H1 (cell line): ENCODE results near the gene GUCY2D. TPM values are rescaled to one million over a fixed set of nuclear protein-coding genes. Genes with fewer than 3 reads are reported as not detected.

Experiments
- CTCF ChIA-PET: fragments of 300-600 bp; sonication (Branson Sonifier 250); formaldehyde crosslinking; loops from one replicate; lab custom pipeline; 2021; ENCODE audit not compliant: partially characterized antibody; lab: Charles Lee
- POLR2A ChIA-PET: fragments of 300-600 bp; sonication (Branson Sonifier 250); formaldehyde crosslinking; loops from one replicate; lab custom pipeline; 2021; ENCODE audit warnings: inconsistent platforms; ENCODE audit not compliant: partially characterized antibody; lab: Charles Lee
- DNase-seq, 2 experiments: peaks; one replicate each; pipeline versions ENCODE4 v3.0.0 to v3.0.0-alpha.2; 2010 to 2022; ENCODE audit warnings: low spot score in 2 of 2, low read depth in 1 of 2, mixed read lengths in 1 of 2
- FAIRE-seq: peaks from 2 replicates; lab custom pipeline; 2011; peaks lifted over from hg19 to GRCh38; lab: Jason Lieb, UNC
- H2AFZ ChIP-seq: 2 replicates; pipeline ENCODE4 v1.8.1; 2012; ENCODE audit warnings: low read length, inconsistent platforms
- H2AK5ac ChIP-seq: 2 replicates; pipeline ENCODE4 v1.6.1; 2013; ENCODE audit warnings: low read depth, low read length
- H2BK120ac ChIP-seq: replicated peaks from 2 replicates; pipeline ENCODE3; 2013; ENCODE audit warnings: low read depth, low read length, inconsistent platforms
- H2BK12ac ChIP-seq: 2 replicates; pipeline ENCODE4 v1.6.1; 2013; ENCODE audit warnings: low read depth, low read length
- H2BK15ac ChIP-seq: 2 replicates; pipeline ENCODE4 v1.6.1; 2013; ENCODE audit warnings: low read length
- H2BK20ac ChIP-seq: 2 replicates; pipeline ENCODE4 v1.6.1; 2013; ENCODE audit warnings: low read length
- H2BK5ac ChIP-seq: 2 replicates; pipeline ENCODE4 v1.6.1; 2013; ENCODE audit warnings: low read depth, low read length
- H3K14ac ChIP-seq: 2 replicates; pipeline ENCODE4 v1.6.1; 2013; ENCODE audit warnings: inconsistent platforms; ENCODE audit not compliant: insufficient read length
- H3K18ac ChIP-seq: 2 replicates; pipeline ENCODE4 v1.6.1; 2013; ENCODE audit warnings: low read length; ENCODE audit errors: extremely low read depth
- H3K23ac ChIP-seq: 2 replicates; pipeline ENCODE4 v1.6.1; 2013; ENCODE audit warnings: inconsistent platforms; ENCODE audit not compliant: insufficient read length
- H3K23me2 ChIP-seq: 2 replicates; pipeline ENCODE4 v1.6.1; 2013; ENCODE audit warnings: low read depth, low read length
- H3K27ac ChIP-seq: 2 replicates; pipeline ENCODE4 v1.6.1; 2011; ENCODE audit warnings: low read depth, low read length, inconsistent platforms
- H3K27me3 ChIP-seq, 4 experiments: replicated peaks in 1 of 4; 1 replicate in 1 of 4; 2 replicates in 3 of 4; pipeline versions ENCODE4 v1.6.1 to v1.8.1; 2011 to 2013; ENCODE audit warnings: low read length in 3 of 4, mild to moderate bottlenecking in 3 of 4, inconsistent platforms in 2 of 4, mixed read lengths in 2 of 4, moderate library complexity in 1 of 4; ENCODE audit not compliant: control insufficient read depth in 3 of 4, insufficient read depth in 3 of 4; ENCODE audit errors: extremely low read depth in 1 of 4
- H3K36me3 ChIP-seq, 4 experiments: 2 replicates each; pipeline versions ENCODE4 v1.6.1 to v1.8.1; 2011 to 2013; ENCODE audit warnings: mild to moderate bottlenecking in 4 of 4, low read length in 3 of 4, moderate library complexity in 2 of 4, control low read depth in 1 of 4, inconsistent platforms in 1 of 4; ENCODE audit not compliant: insufficient read depth in 4 of 4, control insufficient read depth in 2 of 4
- H3K4ac ChIP-seq: replicated peaks from 2 replicates; pipeline ENCODE3; 2013; ENCODE audit warnings: low read length, low read depth, mixed read lengths, inconsistent platforms; ENCODE audit not compliant: insufficient read length
- H3K4me1 ChIP-seq, 4 experiments: replicated peaks in 1 of 4; 1 replicate in 1 of 4; 2 replicates in 3 of 4; pipeline versions ENCODE4 v1.6.1 to v1.8.1; 2011 to 2013; ENCODE audit warnings: low read length in 3 of 4, inconsistent platforms in 2 of 4, mixed read lengths in 1 of 4; ENCODE audit not compliant: insufficient read depth in 4 of 4, control insufficient read depth in 3 of 4
- H3K4me2 ChIP-seq, 2 experiments: 2 replicates each; pipeline versions ENCODE4 v1.6.1 to v1.8.1; 2011 to 2013; ENCODE audit warnings: low read depth in 2 of 2, low read length in 2 of 2, control low read depth in 1 of 2, inconsistent platforms in 1 of 2, mild to moderate bottlenecking in 1 of 2; ENCODE audit not compliant: insufficient read depth in 1 of 2
- H3K4me3 ChIP-seq, 4 experiments: fragments of 200-600, 300-600 bp in 1 of 4; sonication (generic), shearing (Covaris generic), sonication (Bioruptor Twin) in 1 of 4; 2 replicates each; pipeline versions ENCODE4 v1.5.1 to v1.8.1; 2011 to 2016; ENCODE audit warnings: low read length in 4 of 4, low read depth in 3 of 4, control low read depth in 2 of 4, inconsistent platforms in 2 of 4, mild to moderate bottlenecking in 2 of 4, mixed read lengths in 1 of 4, moderate library complexity in 1 of 4; ENCODE audit not compliant: insufficient read depth in 2 of 4; ENCODE audit errors: extremely low read depth in 1 of 4
- H3K56ac ChIP-seq: replicated peaks from 2 replicates; pipeline ENCODE3; 2013; ENCODE audit warnings: low read depth, mild to moderate bottlenecking, mixed read lengths, low read length, inconsistent platforms; ENCODE audit not compliant: insufficient read length
- H3K79me1 ChIP-seq: 2 replicates; pipeline ENCODE4 v1.6.1; 2013; ENCODE audit warnings: low read depth, low read length, control low read depth
- H3K79me2 ChIP-seq, 2 experiments: 2 replicates each; pipeline versions ENCODE4 v1.6.1 to v1.8.1; 2012 to 2013; ENCODE audit warnings: low read length in 2 of 2, mild to moderate bottlenecking in 2 of 2, inconsistent platforms in 1 of 2; ENCODE audit not compliant: insufficient read depth in 2 of 2, control insufficient read depth in 1 of 2
- H3K9ac ChIP-seq, 4 experiments: replicated peaks in 1 of 4; 1 replicate in 1 of 4; 2 replicates in 3 of 4; pipeline versions ENCODE4 v1.6.1 to v1.8.1; 2011 to 2013; ENCODE audit warnings: low read depth in 3 of 4, low read length in 3 of 4, control low read depth in 2 of 4, mild to moderate bottlenecking in 2 of 4, moderate library complexity in 2 of 4, inconsistent platforms in 1 of 4; ENCODE audit errors: extremely low read depth in 1 of 4
- H3K9me3 ChIP-seq, 2 experiments: 2 replicates each; pipeline versions ENCODE4 v1.6.1 to v1.8.1; 2012 to 2013; ENCODE audit warnings: mild to moderate bottlenecking in 2 of 2, moderate library complexity in 2 of 2, control low read depth in 1 of 2, inconsistent platforms in 1 of 2, low read depth in 1 of 2, low read length in 1 of 2, mixed read lengths in 1 of 2; ENCODE audit not compliant: insufficient read depth in 2 of 2
- H4K20me1 ChIP-seq, 2 experiments: replicated peaks in 1 of 2; 2 replicates each; pipeline versions ENCODE3 to v1.8.1; 2011 to 2013; ENCODE audit warnings: inconsistent platforms in 2 of 2, low read length in 2 of 2, mild to moderate bottlenecking in 1 of 2; ENCODE audit not compliant: insufficient read depth in 2 of 2, control insufficient read depth in 1 of 2
- H4K5ac ChIP-seq: 2 replicates; pipeline ENCODE4 v1.6.1; 2013; ENCODE audit warnings: low read length, low read depth, mixed read lengths, inconsistent platforms; ENCODE audit not compliant: insufficient read length
- H4K8ac ChIP-seq: 2 replicates; pipeline ENCODE4 v1.8.0; 2013; ENCODE audit warnings: mild to moderate bottlenecking, moderate library complexity, low read length, inconsistent platforms; ENCODE audit not compliant: insufficient read depth; ENCODE audit errors: extremely low read depth
- H4K91ac ChIP-seq: replicated peaks from 2 replicates; pipeline ENCODE3; 2013; ENCODE audit warnings: low read length, mixed read lengths, inconsistent platforms; ENCODE audit not compliant: insufficient read length
- EGR1 ChIP-seq: IDR thresholded peaks from 2 replicates; pipeline ENCODE4 v1.6.1; 2011; ENCODE audit warnings: low read depth, low read length, borderline replicate concordance
- EP300 ChIP-seq, 2 experiments: IDR thresholded peaks; 1 replicate in 1 of 2; 2 replicates in 1 of 2; pipeline ENCODE4 v1.6.1; 2011 to 2012; ENCODE audit warnings: low read depth in 2 of 2, low read length in 2 of 2, mild to moderate bottlenecking in 2 of 2, borderline replicate concordance in 1 of 2, inconsistent platforms in 1 of 2, moderate library complexity in 1 of 2
- EZH2 ChIP-seq: fragments of 200-600 bp; sonication (generic); IDR thresholded peaks from 2 replicates; pipeline ENCODE4 v1.7.1; 2012; ENCODE audit warnings: low read depth, mild to moderate bottlenecking, moderate library complexity, low read length, inconsistent platforms; ENCODE audit not compliant: severe bottlenecking
- KDM1A ChIP-seq: fragments of 200-600, 300-600 bp; sonication (generic); IDR thresholded peaks from 2 replicates; pipeline ENCODE4 v1.7.1; 2016; ENCODE audit warnings: mild to moderate bottlenecking, low read length, borderline replicate concordance
- MAFK ChIP-seq: IDR thresholded peaks from 2 replicates; pipeline ENCODE4 v1.6.1; 2012; ENCODE audit warnings: low read depth, mild to moderate bottlenecking, improper control_type of control experiment, low read length
- SUZ12 ChIP-seq: fragments of 200-600 bp; sonication (generic); IDR thresholded peaks from 2 replicates; pipeline ENCODE4 v1.6.1; 2012; ENCODE audit warnings: mild to moderate bottlenecking, inconsistent platforms, low read length, moderate library complexity, mixed read lengths
- ZNF274 ChIP-seq: IDR thresholded peaks from 2 replicates; pipeline ENCODE4 v1.7.0; 2012; ENCODE audit warnings: low read length, borderline replicate concordance; ENCODE audit errors: extremely low read depth
- WGBS, 2 experiments: shearing (Covaris generic) in 1 of 2; methylation state at CpG; one replicate each; pipeline versions ENCODE4 v1.1.6 to v1.1.7; 2013 to 2015; ENCODE audit warnings: low lambda C conversion rate in 2 of 2, mixed read lengths in 2 of 2, inconsistent platforms in 1 of 2, low coverage in 1 of 2, missing lambda C conversion rate in 1 of 2; ENCODE audit not compliant: insufficient replicate concordance in 2 of 2, insufficient coverage in 1 of 2, insufficient read length in 1 of 2; ENCODE audit errors: extremely low coverage in 1 of 2, missing lambda C conversion rate in 1 of 2; 5-methylcytosine and 5-hydroxymethylcytosine counted together
- polyA plus RNA-seq, 7 experiments: library from polyadenylated mRNA; depleted of rRNA in 3 of 7; stranded (reverse) in 5 of 7; unstranded in 2 of 7; fragments of >200 nt in 5 of 7; fragments of 200-250 nt in 2 of 7; gene quantifications; 1 replicate in 5 of 7; 2 replicates in 1 of 7; 4 replicates in 1 of 7; pipeline versions ENCODE4 v1.2.1 to v1.2.3, GENCODE V29; 2011 to 2013; ENCODE audit warnings: missing spikeins in 2 of 7, mixed read lengths in 2 of 7
- total RNA-seq: library from RNA; stranded (reverse); fragmentation: NEBNext Ultra II Directional; extraction: Animal tissue kit (Norgen Biotek cat#: 25700); gene quantifications from 2 replicates; pipeline ENCODE4 v1.2.1, GENCODE V29; 2021
- TF ChIP-seq, protein P1 (sequence below): IDR thresholded peaks from 2 replicates; pipeline ENCODE4 v1.6.1; 2011; ENCODE audit warnings: low read depth, mild to moderate bottlenecking, low read length; ENCODE audit not compliant: insufficient read depth
- TF ChIP-seq, protein P2 (sequence below): IDR thresholded peaks from 2 replicates; pipeline ENCODE4 v1.6.1; 2011; ENCODE audit warnings: low read length, improper control_type of control experiment
- TF ChIP-seq, protein P3 (sequence below): IDR thresholded peaks from 2 replicates; pipeline ENCODE4 v1.6.1; 2012; ENCODE audit warnings: low read length, inconsistent platforms

Gene GUCY2D
- total and polyA plus RNA-seq, 2 of the 8 experiments (the other 6 are each of a cell fraction or from before 2014, with no cell fraction given) = 0.20 to 0.48 TPM

- Histone ChIP-seq H2BK5ac (no peak overlapping the region), H3K9ac (no peak overlapping the region), H3K23me2 (no peaks in the 10 kb centered on the region), H3K9me3 (no peaks in the 10 kb centered on the region), H2BK120ac (no peak overlapping the region), H3K4me3 (no peak overlapping the region), H3K4me1 (no peaks in the 10 kb centered on the region), H2BK15ac (no peak overlapping the region), H3K4ac (no peak overlapping the region), H2BK12ac (no peak overlapping the region), H3K79me1 (no peaks in the 10 kb centered on the region), H2AFZ (no peak overlapping the region), H4K20me1 (no peaks in the 10 kb centered on the region), H3K18ac (no peak overlapping the region), H3K79me2 (no peaks in the 10 kb centered on the region), H2BK20ac (no peak overlapping the region), H3K56ac (no peak overlapping the region), H3K36me3 (no peaks in the 10 kb centered on the region), H3K23ac (no peak overlapping the region), H3K27me3 (no peaks in the 10 kb centered on the region; a peak in 2 of 7 replicates), H4K5ac (no peak overlapping the region), H3K4me2 (no peak overlapping the region), H3K27ac (no peak overlapping the region), H4K91ac (no peak overlapping the region), H4K8ac (no peak overlapping the region), H3K14ac (no peak overlapping the region), H2AK5ac (no peak overlapping the region)
- POLR2A ChIA-PET = interaction anchor here (1.6 kb wide), 1 partner anchor 142 kb away, joined by 4 read pairs; no protein-coding TSS in a partner anchor
- WGBS, 2 experiments = 88% methylated on average over 6 of the region's 6 CpGs; no CpG with 5 or more reads in 1 of the 2 experiments
- no peak for FAIRE-seq
- CTCF ChIA-PET = interaction anchor here (1.1 to 8.4 kb wide), 7 partner anchors 10 to 255 kb away, joined by 3 to 43 read pairs (median 3); no protein-coding TSS in a partner anchor
- DNase-seq = no peak
- TF ChIP-seq EP300 (IDR thresholded peaks at IDR 0.05; ENCODE audit: borderline replicate concordance in 1 of 2, low read depth in 2 of 2, low read length in 2 of 2) (no peak), EZH2 (no peak), SUZ12 (no peak), EGR1 (no peak), MAFK (no peak), ZNF274 (no peak), KDM1A (no peak)
- TF ChIP-seq, protein P1, sequence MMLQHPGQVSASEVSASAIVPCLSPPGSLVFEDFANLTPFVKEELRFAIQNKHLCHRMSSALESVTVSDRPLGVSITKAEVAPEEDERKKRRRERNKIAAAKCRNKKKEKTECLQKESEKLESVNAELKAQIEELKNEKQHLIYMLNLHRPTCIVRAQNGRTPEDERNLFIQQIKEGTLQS = no peak
- TF ChIP-seq, protein P2, sequence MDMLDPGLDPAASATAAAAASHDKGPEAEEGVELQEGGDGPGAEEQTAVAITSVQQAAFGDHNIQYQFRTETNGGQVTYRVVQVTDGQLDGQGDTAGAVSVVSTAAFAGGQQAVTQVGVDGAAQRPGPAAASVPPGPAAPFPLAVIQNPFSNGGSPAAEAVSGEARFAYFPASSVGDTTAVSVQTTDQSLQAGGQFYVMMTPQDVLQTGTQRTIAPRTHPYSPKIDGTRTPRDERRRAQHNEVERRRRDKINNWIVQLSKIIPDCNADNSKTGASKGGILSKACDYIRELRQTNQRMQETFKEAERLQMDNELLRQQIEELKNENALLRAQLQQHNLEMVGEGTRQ = no peak
- TF ChIP-seq, protein P3, sequence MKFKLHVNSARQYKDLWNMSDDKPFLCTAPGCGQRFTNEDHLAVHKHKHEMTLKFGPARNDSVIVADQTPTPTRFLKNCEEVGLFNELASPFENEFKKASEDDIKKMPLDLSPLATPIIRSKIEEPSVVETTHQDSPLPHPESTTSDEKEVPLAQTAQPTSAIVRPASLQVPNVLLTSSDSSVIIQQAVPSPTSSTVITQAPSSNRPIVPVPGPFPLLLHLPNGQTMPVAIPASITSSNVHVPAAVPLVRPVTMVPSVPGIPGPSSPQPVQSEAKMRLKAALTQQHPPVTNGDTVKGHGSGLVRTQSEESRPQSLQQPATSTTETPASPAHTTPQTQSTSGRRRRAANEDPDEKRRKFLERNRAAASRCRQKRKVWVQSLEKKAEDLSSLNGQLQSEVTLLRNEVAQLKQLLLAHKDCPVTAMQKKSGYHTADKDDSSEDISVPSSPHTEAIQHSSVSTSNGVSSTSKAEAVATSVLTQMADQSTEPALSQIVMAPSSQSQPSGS = no peak
Measured at GRCh38 chr17:8031261-8031661, 28.8 kb downstream of the GUCY2D start.
